ENCODE measurements around the gene GPR39.
"Not testable (repeated sequence)": the region's sequence is repeated elsewhere in the genome, so short reads cannot be mapped to it uniquely, and the experiment has no call there.

DNA sequence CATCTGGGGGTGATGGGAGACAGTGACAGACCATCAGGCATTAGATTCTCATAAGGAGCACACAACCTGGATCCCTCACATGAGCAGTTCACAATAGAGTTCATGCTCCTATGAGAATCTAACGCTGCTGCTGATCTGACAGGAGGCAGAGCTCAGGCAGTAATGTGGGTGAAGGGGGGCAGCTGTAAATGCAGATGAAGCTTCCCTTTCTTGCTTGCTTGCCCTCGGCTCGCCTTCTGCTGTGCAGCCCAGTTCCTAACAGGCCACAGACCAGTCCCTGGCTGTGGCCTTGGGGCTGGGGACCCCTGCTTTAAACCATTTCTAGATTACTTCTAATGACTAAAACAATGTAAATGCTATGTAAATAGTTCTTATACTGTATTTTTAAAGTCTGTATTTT is 19.6 kb upstream of the GPR39 start:
- TF ChIP-seq, protein P1, sequence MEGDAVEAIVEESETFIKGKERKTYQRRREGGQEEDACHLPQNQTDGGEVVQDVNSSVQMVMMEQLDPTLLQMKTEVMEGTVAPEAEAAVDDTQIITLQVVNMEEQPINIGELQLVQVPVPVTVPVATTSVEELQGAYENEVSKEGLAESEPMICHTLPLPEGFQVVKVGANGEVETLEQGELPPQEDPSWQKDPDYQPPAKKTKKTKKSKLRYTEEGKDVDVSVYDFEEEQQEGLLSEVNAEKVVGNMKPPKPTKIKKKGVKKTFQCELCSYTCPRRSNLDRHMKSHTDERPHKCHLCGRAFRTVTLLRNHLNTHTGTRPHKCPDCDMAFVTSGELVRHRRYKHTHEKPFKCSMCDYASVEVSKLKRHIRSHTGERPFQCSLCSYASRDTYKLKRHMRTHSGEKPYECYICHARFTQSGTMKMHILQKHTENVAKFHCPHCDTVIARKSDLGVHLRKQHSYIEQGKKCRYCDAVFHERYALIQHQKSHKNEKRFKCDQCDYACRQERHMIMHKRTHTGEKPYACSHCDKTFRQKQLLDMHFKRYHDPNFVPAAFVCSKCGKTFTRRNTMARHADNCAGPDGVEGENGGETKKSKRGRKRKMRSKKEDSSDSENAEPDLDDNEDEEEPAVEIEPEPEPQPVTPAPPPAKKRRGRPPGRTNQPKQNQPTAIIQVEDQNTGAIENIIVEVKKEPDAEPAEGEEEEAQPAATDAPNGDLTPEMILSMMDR (IDR thresholded peaks at IDR 0.05; ENCODE audit: extremely low read depth in 1 of 2, insufficient read depth in 1 of 2, low read depth in 1 of 2, low read length in 2 of 2), result not testable (repeated sequence)
- not testable (repeated sequence) for TF ChIP-seq POLR2A (IDR thresholded peaks at IDR 0.05; ENCODE audit: low read depth, low read length); EZH2 (IDR thresholded peaks at IDR 0.05; ENCODE audit: borderline replicate concordance, low read depth, low read length, severe bottlenecking)
- TF ChIP-seq, protein P2, sequence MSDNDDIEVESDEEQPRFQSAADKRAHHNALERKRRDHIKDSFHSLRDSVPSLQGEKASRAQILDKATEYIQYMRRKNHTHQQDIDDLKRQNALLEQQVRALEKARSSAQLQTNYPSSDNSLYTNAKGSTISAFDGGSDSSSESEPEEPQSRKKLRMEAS (IDR thresholded peaks at IDR 0.05; ENCODE audit: insufficient read depth, insufficient read length), result not testable (repeated sequence)
